HepG2 (cell line): Measurements from ENCODE around the gene SEH1L. TPM values are rescaled to one million over a fixed set of nuclear protein-coding genes. Genes with fewer than 3 reads are reported as not detected.
A peak's percentile ranks its signal among the peaks of the same experiment; 100 is the strongest.

Experiments
- ATF1 ChIP-seq: IDR thresholded peaks from 2 replicates; pipeline ENCODE4 v1.6.1; 2016; ENCODE audit warnings: mild to moderate bottlenecking, control low read depth
- DNMT3B ChIP-seq: conservative IDR thresholded peaks from 2 replicates; pipeline ENCODE4 v1.6.1; 2016; ENCODE audit warnings: missing biosample characterization, control low read depth
- HDAC6 ChIP-seq: fragments of 200-600 bp; sonication (generic); IDR thresholded peaks from 2 replicates; pipeline ENCODE4 v1.7.0; 2017; ENCODE audit warnings: mild to moderate bottlenecking, antibody characterized with exemption, low read length, low read depth
- KLF15 ChIP-seq: sonication (generic); formaldehyde crosslinking; IDR thresholded peaks from 2 replicates; pipeline ENCODE4 v1.8.1; 2023; ENCODE audit warnings: borderline replicate concordance, mild to moderate bottlenecking, inconsistent platforms, missing genetic modification reagents, mixed read lengths
- MBD4 ChIP-seq: IDR thresholded peaks from 2 replicates; pipeline ENCODE4 v1.6.1; 2012; ENCODE audit warnings: low read length, inconsistent platforms, borderline replicate concordance
- NBN ChIP-seq: fragments of 450-650 bp; conservative IDR thresholded peaks from 2 replicates; pipeline ENCODE4 v1.6.1; 2017
- SKI ChIP-seq: fragments of 450-650 bp; IDR thresholded peaks from one replicate; pipeline ENCODE4 v1.6.1; 2018; ENCODE audit warnings: mild to moderate bottlenecking; ENCODE audit not compliant: partially characterized antibody
- SP140L ChIP-seq: sonication (generic); formaldehyde crosslinking; IDR thresholded peaks from 2 replicates; pipeline ENCODE4 v1.4.0; 2020; ENCODE audit warnings: missing genetic modification reagents, borderline replicate concordance
- SP2 ChIP-seq: sonication (generic); formaldehyde crosslinking; IDR thresholded peaks from 2 replicates; pipeline ENCODE4 v1.5.1; 2020; ENCODE audit warnings: mild to moderate bottlenecking, missing genetic modification reagents
- SPEN ChIP-seq: sonication (generic); formaldehyde crosslinking; IDR thresholded peaks from 2 replicates; pipeline ENCODE4 v1.5.1; 2020; ENCODE audit warnings: low read depth, mild to moderate bottlenecking, missing genetic modification reagents
- SRF ChIP-seq: IDR thresholded peaks from 2 replicates; pipeline ENCODE4 v1.6.1; 2011; ENCODE audit warnings: mild to moderate bottlenecking, low read depth, low read length, moderate library complexity
- THYN1 ChIP-seq: sonication (generic); formaldehyde crosslinking; IDR thresholded peaks from 2 replicates; pipeline ENCODE4 v1.8.1; 2023; ENCODE audit warnings: low read depth, mild to moderate bottlenecking, moderate library complexity, missing genetic modification reagents, borderline replicate concordance
- ZMAT3 ChIP-seq: sonication (generic); formaldehyde crosslinking; conservative IDR thresholded peaks from 2 replicates; pipeline ENCODE4 v1.7.0; 2021; ENCODE audit warnings: missing genetic modification reagents
- ZMYM4 ChIP-seq: sonication (generic); formaldehyde crosslinking; IDR thresholded peaks from 2 replicates; pipeline ENCODE4 v1.8.1; 2023; ENCODE audit warnings: mild to moderate bottlenecking, missing genetic modification reagents
- ZNF124 ChIP-seq: sonication (generic); formaldehyde crosslinking; IDR thresholded peaks from 2 replicates; pipeline ENCODE4 v1.4.0; 2020; ENCODE audit warnings: missing genetic modification reagents
- ZNF24 ChIP-seq: fragments of 450-650 bp; IDR thresholded peaks from 2 replicates; pipeline ENCODE4 v1.6.1; 2017; ENCODE audit warnings: antibody characterized with exemption, mild to moderate bottlenecking
- ZNF264 ChIP-seq: sonication (generic); formaldehyde crosslinking; IDR thresholded peaks from 2 replicates; pipeline ENCODE4 v1.4.0; 2020; ENCODE audit warnings: missing genetic modification reagents
- ZNF337 ChIP-seq: sonication (generic); formaldehyde crosslinking; IDR thresholded peaks from 2 replicates; pipeline ENCODE4 v1.5.1; 2020; ENCODE audit warnings: missing genetic modification reagents, low read depth, mild to moderate bottlenecking, borderline replicate concordance
- ZNF672 ChIP-seq: sonication (generic); formaldehyde crosslinking; IDR thresholded peaks from 2 replicates; pipeline ENCODE4 v1.8.1; 2022; ENCODE audit warnings: missing genetic modification reagents
- ZNF780A ChIP-seq: sonication (generic); formaldehyde crosslinking; IDR thresholded peaks from 2 replicates; pipeline ENCODE4 v1.8.0; 2022; ENCODE audit warnings: mild to moderate bottlenecking, missing genetic modification reagents, moderate library complexity
- ZSCAN5A ChIP-seq: sonication (generic); formaldehyde crosslinking; IDR thresholded peaks from 2 replicates; pipeline ENCODE4 v1.8.0; 2022; ENCODE audit warnings: mild to moderate bottlenecking, missing genetic modification reagents, borderline replicate concordance
- polyA plus RNA-seq, 8 experiments: library from polyadenylated mRNA; depleted of rRNA in 3 of 8; stranded (reverse) in 7 of 8; unstranded in 1 of 8; fragments of >200 nt; fragmentation: Illumina TruSeq in 4 of 8; extraction: Trizol in 4 of 8; gene quantifications; 2 replicates each; pipeline versions ENCODE4 v1.2.1 to v1.2.3, GENCODE V29; 2011 to 2016; ENCODE audit warnings: low read depth in 4 of 8, missing spikeins in 1 of 8, mixed read lengths in 1 of 8; ENCODE audit not compliant: insufficient read depth in 1 of 8
- total RNA-seq, 5 experiments: library from RNA; depleted of rRNA; stranded (reverse); fragments of >200 nt; fragmentation: Illumina TruSeq; extraction: Trizol; gene quantifications; 2 replicates each; pipeline ENCODE4 v1.2.3, GENCODE V29; 2016; ENCODE audit warnings: low read depth in 1 of 5
- TF ChIP-seq, protein P1 (sequence below): fragments of 450-650 bp; IDR thresholded peaks from 2 replicates; pipeline ENCODE4 v1.6.1; 2017
- TF ChIP-seq, protein P2 (sequence below): sonication (generic); formaldehyde crosslinking; IDR thresholded peaks from 2 replicates; pipeline ENCODE4 v1.8.1; 2022; ENCODE audit warnings: low read depth, mild to moderate bottlenecking, missing genetic modification reagents
- TF ChIP-seq, protein P3 (sequence below): sonication (generic); formaldehyde crosslinking; IDR thresholded peaks from 2 replicates; pipeline ENCODE4 v1.8.0; 2022; ENCODE audit warnings: missing genetic modification reagents, mild to moderate bottlenecking, inconsistent platforms, borderline replicate concordance

Gene SEH1L
- total and polyA plus RNA-seq, 2 of the 13 experiments (the other 11 are each of a cell fraction or from before 2014, with no cell fraction given) = 59.6 to 63.5 TPM

GRCh38 chr18:12948050-12948804 is 416 bp downstream of the SEH1L start (continued):
- peak; percentile 98 for TF ChIP-seq ZMAT3 (CRISPR knock-in tag)
- TF ChIP-seq KLF15 (CRISPR knock-in tag) = peak; percentile 58; the same call in 1 of the 2 replicates
- no peak for TF ChIP-seq ZNF672 (CRISPR knock-in tag)
- no peak for TF ChIP-seq SRF
- peak; percentile 86 for TF ChIP-seq ZMYM4
- TF ChIP-seq SPEN (CRISPR knock-in tag) = peak; percentile 89
- TF ChIP-seq DNMT3B (CRISPR knock-in tag) = peak; percentile 92; the same call in 1 of the 2 replicates
- TF ChIP-seq ZNF337 (CRISPR knock-in tag) = peak; percentile 83; the same call in 1 of the 2 replicates
- TF ChIP-seq ATF1 (CRISPR knock-in tag) = no peak
- 0 out of 2 replicates have a peak, but pooled peaks have one; percentile 64 for TF ChIP-seq ZSCAN5A (CRISPR knock-in tag)
- TF ChIP-seq, protein P1, sequence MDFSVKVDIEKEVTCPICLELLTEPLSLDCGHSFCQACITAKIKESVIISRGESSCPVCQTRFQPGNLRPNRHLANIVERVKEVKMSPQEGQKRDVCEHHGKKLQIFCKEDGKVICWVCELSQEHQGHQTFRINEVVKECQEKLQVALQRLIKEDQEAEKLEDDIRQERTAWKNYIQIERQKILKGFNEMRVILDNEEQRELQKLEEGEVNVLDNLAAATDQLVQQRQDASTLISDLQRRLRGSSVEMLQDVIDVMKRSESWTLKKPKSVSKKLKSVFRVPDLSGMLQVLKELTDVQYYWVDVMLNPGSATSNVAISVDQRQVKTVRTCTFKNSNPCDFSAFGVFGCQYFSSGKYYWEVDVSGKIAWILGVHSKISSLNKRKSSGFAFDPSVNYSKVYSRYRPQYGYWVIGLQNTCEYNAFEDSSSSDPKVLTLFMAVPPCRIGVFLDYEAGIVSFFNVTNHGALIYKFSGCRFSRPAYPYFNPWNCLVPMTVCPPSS = no peak
- TF ChIP-seq ZNF24 = 0 out of 2 replicates have a peak, but pooled peaks have one; percentile 46
- peak; percentile 42; the same call in 1 of the 2 replicates for TF ChIP-seq ZNF780A (CRISPR knock-in tag)
- TF ChIP-seq ZNF264 (CRISPR knock-in tag) = 0 out of 2 replicates have a peak, but pooled peaks have one; percentile 19
- no peak for TF ChIP-seq HDAC6
- peak; percentile 45; the same call in 1 of the 2 replicates for TF ChIP-seq SP2 (CRISPR knock-in tag)
- TF ChIP-seq NBN = no peak
- TF ChIP-seq SKI = peak; percentile 13
- TF ChIP-seq ZNF124 (CRISPR knock-in tag) = peak; percentile 52
- no peak for TF ChIP-seq MBD4
- no peak for TF ChIP-seq SP140L (CRISPR knock-in tag)
- TF ChIP-seq THYN1 (CRISPR knock-in tag) = 0 out of 2 replicates have a peak, but pooled peaks have one; percentile 36
- TF ChIP-seq, protein P2, sequence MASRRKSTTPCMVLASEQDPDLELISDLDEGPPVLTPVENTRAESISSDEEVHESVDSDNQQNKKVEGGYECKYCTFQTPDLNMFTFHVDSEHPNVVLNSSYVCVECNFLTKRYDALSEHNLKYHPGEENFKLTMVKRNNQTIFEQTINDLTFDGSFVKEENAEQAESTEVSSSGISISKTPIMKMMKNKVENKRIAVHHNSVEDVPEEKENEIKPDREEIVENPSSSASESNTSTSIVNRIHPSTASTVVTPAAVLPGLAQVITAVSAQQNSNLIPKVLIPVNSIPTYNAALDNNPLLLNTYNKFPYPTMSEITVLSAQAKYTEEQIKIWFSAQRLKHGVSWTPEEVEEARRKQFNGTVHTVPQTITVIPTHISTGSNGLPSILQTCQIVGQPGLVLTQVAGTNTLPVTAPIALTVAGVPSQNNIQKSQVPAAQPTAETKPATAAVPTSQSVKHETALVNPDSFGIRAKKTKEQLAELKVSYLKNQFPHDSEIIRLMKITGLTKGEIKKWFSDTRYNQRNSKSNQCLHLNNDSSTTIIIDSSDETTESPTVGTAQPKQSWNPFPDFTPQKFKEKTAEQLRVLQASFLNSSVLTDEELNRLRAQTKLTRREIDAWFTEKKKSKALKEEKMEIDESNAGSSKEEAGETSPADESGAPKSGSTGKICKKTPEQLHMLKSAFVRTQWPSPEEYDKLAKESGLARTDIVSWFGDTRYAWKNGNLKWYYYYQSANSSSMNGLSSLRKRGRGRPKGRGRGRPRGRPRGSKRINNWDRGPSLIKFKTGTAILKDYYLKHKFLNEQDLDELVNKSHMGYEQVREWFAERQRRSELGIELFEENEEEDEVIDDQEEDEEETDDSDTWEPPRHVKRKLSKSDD (CRISPR knock-in tag) = peak; percentile 59; the same call in 1 of the 2 replicates
- TF ChIP-seq, protein P3, sequence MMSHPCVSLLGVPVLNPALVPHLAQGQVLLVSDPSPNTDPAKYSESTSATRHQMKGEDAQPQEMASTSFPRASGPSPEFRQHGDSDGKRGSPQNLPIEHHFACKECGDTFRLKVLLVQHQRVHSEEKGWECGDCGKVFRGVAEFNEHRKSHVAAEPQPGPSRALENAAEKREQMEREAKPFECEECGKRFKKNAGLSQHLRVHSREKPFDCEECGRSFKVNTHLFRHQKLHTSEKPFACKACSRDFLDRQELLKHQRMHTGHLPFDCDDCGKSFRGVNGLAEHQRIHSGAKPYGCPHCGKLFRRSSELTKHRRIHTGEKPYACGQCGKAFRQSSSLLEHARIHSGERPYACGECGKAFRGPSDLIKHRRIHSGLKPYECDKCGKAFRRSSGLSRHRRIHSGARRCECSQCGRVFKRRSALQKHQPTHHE (CRISPR knock-in tag) = no peak
